ENCODE data around the gene CNTNAP5.

CNTNAP5 gene

DNA sequence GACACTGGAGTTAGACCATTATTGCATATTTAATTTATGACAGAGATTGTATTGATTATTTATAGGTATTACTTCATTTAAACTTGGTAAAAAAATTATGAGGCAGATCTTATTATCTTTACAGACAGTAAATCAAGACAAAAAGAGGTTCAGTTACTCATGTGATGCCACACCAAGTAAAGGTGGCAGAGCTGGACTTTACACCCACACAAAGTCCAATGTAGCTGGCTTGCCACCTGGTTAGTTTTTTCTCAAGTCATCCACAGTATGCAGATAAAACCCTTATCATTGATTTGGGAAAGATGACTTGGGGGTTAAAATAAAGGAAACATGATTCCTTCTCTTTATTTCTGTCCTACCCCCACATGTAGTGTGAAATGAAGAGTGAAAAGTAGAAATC is 137.2 kb downstream of the CNTNAP5 start:
- no peaks in the 10 kb centered on the region for H3F3A ChIP-seq (ENCODE audit: low read depth)
- TF ChIP-seq, protein P1, sequence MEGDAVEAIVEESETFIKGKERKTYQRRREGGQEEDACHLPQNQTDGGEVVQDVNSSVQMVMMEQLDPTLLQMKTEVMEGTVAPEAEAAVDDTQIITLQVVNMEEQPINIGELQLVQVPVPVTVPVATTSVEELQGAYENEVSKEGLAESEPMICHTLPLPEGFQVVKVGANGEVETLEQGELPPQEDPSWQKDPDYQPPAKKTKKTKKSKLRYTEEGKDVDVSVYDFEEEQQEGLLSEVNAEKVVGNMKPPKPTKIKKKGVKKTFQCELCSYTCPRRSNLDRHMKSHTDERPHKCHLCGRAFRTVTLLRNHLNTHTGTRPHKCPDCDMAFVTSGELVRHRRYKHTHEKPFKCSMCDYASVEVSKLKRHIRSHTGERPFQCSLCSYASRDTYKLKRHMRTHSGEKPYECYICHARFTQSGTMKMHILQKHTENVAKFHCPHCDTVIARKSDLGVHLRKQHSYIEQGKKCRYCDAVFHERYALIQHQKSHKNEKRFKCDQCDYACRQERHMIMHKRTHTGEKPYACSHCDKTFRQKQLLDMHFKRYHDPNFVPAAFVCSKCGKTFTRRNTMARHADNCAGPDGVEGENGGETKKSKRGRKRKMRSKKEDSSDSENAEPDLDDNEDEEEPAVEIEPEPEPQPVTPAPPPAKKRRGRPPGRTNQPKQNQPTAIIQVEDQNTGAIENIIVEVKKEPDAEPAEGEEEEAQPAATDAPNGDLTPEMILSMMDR (conservative IDR thresholded peaks at IDR 0.05; ENCODE audit: low read length) = no peak
- no peak for TF ChIP-seq EZH2phosphoT487 (IDR thresholded peaks at IDR 0.05; ENCODE audit: borderline replicate concordance)

DNA sequence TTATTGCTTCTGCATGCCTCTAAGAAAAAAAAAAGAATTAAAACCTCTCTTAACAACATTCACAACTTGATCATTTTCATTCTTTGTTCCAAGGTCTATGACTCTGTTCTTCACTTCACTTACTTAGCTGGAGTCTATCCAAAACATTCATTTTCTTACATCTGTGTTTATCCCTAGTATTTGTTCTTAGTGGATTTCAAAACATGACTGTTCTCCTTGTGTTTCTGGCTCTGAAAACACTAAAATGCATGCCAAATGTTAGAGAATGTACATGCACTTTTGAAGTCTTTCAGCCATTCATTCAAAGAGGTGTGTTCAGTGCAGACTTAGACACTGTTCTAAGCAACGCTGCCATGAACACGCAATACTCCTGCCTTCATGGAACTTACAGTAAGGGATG is 138.8 kb downstream of the CNTNAP5 start:
- Histone ChIP-seq H3K79me2 (ENCODE audit: insufficient read depth, low read length) (no peaks in the 10 kb centered on the region), H2AFZ (ENCODE audit: low read length) (no peak overlapping the region), H3K36me3 (ENCODE audit: insufficient read depth, low read length) (no peaks in the 10 kb centered on the region), H3K9me2 (replicated peaks; ENCODE audit: low read depth, low read length) (no peaks in the 10 kb centered on the region), H3K4me2 (ENCODE audit: low read depth, low read length, poor library complexity, severe bottlenecking) (no peak overlapping the region), H3K4me1 (ENCODE audit: insufficient read depth, low read length, poor library complexity, severe bottlenecking) (no peaks in the 10 kb centered on the region), H3K4me3 (ENCODE audit: low read length, poor library complexity, severe bottlenecking) (no peak overlapping the region), H3K27me3 (ENCODE audit: insufficient read depth, low read length, poor library complexity, severe bottlenecking) (no peaks in the 10 kb centered on the region), H3F3A (ENCODE audit: low read depth) (no peaks in the 10 kb centered on the region), H3K9ac (ENCODE audit: low read depth, low read length, poor library complexity, severe bottlenecking) (no peak overlapping the region), H3K9me3 (ENCODE audit: insufficient read depth, low read depth, low read length) (no peaks in the 10 kb centered on the region), H4K20me1 (ENCODE audit: insufficient read depth, low read length, poor library complexity, severe bottlenecking) (no peaks in the 10 kb centered on the region)
- TF ChIP-seq EZH2phosphoT487 (IDR thresholded peaks at IDR 0.05; ENCODE audit: borderline replicate concordance) = no peak
- TF ChIP-seq, protein P1 (conservative IDR thresholded peaks at IDR 0.05; ENCODE audit: low read length) = no peak

More for the DNA sequence above, 137.2 kb downstream of the CNTNAP5 start:
- H3K4me3 ChIP-seq (ENCODE audit: low read length, poor library complexity, severe bottlenecking) = no peak overlapping the region
- no peaks in the 10 kb centered on the region for H4K20me1 ChIP-seq (ENCODE audit: insufficient read depth, low read length, poor library complexity, severe bottlenecking)
- H3K36me3 ChIP-seq (ENCODE audit: insufficient read depth, low read length) = no peaks in the 10 kb centered on the region
- H3K4me1 ChIP-seq (ENCODE audit: insufficient read depth, low read length, poor library complexity, severe bottlenecking) = no peaks in the 10 kb centered on the region
- no peak overlapping the region for H2AFZ ChIP-seq (ENCODE audit: low read length)
- H3K79me2 ChIP-seq (ENCODE audit: insufficient read depth, low read length) = no peaks in the 10 kb centered on the region
- no peaks in the 10 kb centered on the region for H3K9me2 ChIP-seq (replicated peaks; ENCODE audit: low read depth, low read length)
- H3K9ac ChIP-seq (ENCODE audit: low read depth, low read length, poor library complexity, severe bottlenecking) = no peak overlapping the region
- no peak overlapping the region for H3K4me2 ChIP-seq (ENCODE audit: low read depth, low read length, poor library complexity, severe bottlenecking)
- no peaks in the 10 kb centered on the region for H3K27me3 ChIP-seq (ENCODE audit: insufficient read depth, low read length, poor library complexity, severe bottlenecking)
- H3K9me3 ChIP-seq (ENCODE audit: insufficient read depth, low read depth, low read length) = no peaks in the 10 kb centered on the region

DNA sequence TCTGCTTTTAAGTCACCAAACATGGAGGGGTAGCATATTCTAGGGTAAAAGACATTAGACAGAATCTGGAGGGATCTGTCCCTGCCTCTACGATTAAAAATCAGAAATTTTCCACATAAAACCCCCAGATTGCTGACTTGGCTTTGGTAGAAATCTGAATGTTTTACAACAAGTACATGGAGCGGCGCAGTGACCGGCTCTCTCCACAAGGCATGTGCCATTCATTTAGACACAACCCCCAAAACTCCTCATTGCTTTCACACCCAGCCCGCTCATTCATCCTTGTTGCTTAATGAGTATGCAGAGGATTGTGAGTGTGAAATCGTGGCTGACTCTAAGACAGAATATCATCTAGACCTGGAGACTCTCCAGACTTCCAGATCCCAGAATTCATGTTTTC is 140.6 kb downstream of the CNTNAP5 start:
- Histone ChIP-seq H3F3A (ENCODE audit: low read depth) (no peaks in the 10 kb centered on the region), H3K4me1 (ENCODE audit: insufficient read depth, low read length, poor library complexity, severe bottlenecking) (no peaks in the 10 kb centered on the region), H3K9me2 (replicated peaks; ENCODE audit: low read depth, low read length) (no peaks in the 10 kb centered on the region), H4K20me1 (ENCODE audit: insufficient read depth, low read length, poor library complexity, severe bottlenecking) (no peaks in the 10 kb centered on the region), H2AFZ (ENCODE audit: low read length) (no peak overlapping the region), H3K9ac (ENCODE audit: low read depth, low read length, poor library complexity, severe bottlenecking) (no peak overlapping the region), H3K4me2 (ENCODE audit: low read depth, low read length, poor library complexity, severe bottlenecking) (no peak overlapping the region), H3K36me3 (ENCODE audit: insufficient read depth, low read length) (no peaks in the 10 kb centered on the region), H3K9me3 (ENCODE audit: insufficient read depth, low read depth, low read length) (no peaks in the 10 kb centered on the region), H3K27me3 (ENCODE audit: insufficient read depth, low read length, poor library complexity, severe bottlenecking) (no peaks in the 10 kb centered on the region), H3K4me3 (ENCODE audit: low read length, poor library complexity, severe bottlenecking) (no peak overlapping the region), H3K79me2 (ENCODE audit: insufficient read depth, low read length) (no peaks in the 10 kb centered on the region)
- no peak for TF ChIP-seq EZH2phosphoT487 (IDR thresholded peaks at IDR 0.05; ENCODE audit: borderline replicate concordance)
- TF ChIP-seq, protein P1 (conservative IDR thresholded peaks at IDR 0.05; ENCODE audit: low read length) = no peak
